ENCODE data around the gene RPN2. TPM values are rescaled to one million over a fixed set of nuclear protein-coding genes. Genes with fewer than 3 reads are reported as not detected.

RPN2 gene
- polyA plus RNA-seq, 1 experiment: 488 TPM

DNA sequence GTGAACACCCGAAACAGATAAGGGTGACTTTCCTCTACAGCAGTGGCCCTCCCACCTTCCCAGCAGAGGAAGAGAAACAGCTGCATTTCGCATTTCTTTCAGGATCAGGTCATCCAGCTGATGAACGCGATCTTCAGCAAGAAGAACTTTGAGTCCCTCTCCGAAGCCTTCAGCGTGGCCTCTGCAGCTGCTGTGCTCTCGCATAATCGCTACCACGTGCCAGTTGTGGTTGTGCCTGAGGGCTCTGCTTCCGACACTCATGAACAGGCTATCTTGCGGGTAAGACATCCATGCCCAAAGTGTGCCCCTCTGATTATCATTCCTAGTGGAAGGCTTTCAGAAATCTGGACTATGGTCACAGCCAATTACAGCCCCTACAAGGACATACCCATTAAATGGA lies 28.0 kb downstream of the RPN2 start:
- Histone ChIP-seq H3K4me3 (ENCODE audit: low read depth, low read length) (no peak overlapping the region), H3K9me3 (ENCODE audit: control insufficient read depth, insufficient read depth, low read length) (no peaks in the 10 kb centered on the region), H3K27ac (ENCODE audit: low read depth, low read length) (no peak overlapping the region), H3K27me3 (ENCODE audit: control insufficient read depth, insufficient read depth, low read length) (no peaks in the 10 kb centered on the region)
- no peak for DNase-seq (ENCODE audit: low read depth, low spot score)
- ChIA-PET POLR2A (no interaction called here), CTCF (interaction anchor here (1.2 kb wide), 1 partner anchor 12 kb away, joined by 4 read pairs; no protein-coding TSS in a partner anchor)
- TF ChIP-seq, protein P1, sequence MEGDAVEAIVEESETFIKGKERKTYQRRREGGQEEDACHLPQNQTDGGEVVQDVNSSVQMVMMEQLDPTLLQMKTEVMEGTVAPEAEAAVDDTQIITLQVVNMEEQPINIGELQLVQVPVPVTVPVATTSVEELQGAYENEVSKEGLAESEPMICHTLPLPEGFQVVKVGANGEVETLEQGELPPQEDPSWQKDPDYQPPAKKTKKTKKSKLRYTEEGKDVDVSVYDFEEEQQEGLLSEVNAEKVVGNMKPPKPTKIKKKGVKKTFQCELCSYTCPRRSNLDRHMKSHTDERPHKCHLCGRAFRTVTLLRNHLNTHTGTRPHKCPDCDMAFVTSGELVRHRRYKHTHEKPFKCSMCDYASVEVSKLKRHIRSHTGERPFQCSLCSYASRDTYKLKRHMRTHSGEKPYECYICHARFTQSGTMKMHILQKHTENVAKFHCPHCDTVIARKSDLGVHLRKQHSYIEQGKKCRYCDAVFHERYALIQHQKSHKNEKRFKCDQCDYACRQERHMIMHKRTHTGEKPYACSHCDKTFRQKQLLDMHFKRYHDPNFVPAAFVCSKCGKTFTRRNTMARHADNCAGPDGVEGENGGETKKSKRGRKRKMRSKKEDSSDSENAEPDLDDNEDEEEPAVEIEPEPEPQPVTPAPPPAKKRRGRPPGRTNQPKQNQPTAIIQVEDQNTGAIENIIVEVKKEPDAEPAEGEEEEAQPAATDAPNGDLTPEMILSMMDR (IDR thresholded peaks at IDR 0.05; ENCODE audit: low read depth, low read length): no peak

DNA sequence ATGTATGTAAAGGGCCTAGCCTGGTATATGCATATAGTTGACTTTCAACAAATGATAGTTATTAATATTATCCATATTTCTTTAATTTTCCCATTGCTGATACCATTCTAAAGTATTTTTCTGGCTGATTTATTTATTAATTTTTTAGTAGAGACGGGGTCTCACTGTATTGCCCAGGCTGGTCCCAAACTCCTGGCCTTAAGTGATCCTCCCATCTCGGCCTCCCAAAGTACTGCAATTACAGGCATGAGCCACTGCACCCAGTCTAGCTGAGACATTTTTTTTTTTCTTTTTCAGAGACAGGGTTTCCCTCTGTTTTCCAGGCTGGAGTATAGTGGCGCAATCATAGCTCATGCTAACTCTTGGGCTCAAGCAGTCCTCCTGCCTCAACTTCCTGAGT lies 30.1 kb downstream of the RPN2 start:
- Histone ChIP-seq H3K27ac (ENCODE audit: low read depth, low read length) (no peak overlapping the region), H3K9me3 (ENCODE audit: control insufficient read depth, insufficient read depth, low read length) (no peaks in the 10 kb centered on the region), H3K4me3 (ENCODE audit: low read depth, low read length) (no peak overlapping the region), H3K27me3 (ENCODE audit: control insufficient read depth, insufficient read depth, low read length) (no peaks in the 10 kb centered on the region)
- TF ChIP-seq, protein P1 (IDR thresholded peaks at IDR 0.05; ENCODE audit: low read depth, low read length): no peak
- ChIA-PET CTCF (interaction anchor here (1.1 kb wide), 1 partner anchor 14 kb away, joined by 3 read pairs; no protein-coding TSS in a partner anchor), POLR2A (no interaction called here)
- DNase-seq (ENCODE audit: low read depth, low spot score): no peak

DNA sequence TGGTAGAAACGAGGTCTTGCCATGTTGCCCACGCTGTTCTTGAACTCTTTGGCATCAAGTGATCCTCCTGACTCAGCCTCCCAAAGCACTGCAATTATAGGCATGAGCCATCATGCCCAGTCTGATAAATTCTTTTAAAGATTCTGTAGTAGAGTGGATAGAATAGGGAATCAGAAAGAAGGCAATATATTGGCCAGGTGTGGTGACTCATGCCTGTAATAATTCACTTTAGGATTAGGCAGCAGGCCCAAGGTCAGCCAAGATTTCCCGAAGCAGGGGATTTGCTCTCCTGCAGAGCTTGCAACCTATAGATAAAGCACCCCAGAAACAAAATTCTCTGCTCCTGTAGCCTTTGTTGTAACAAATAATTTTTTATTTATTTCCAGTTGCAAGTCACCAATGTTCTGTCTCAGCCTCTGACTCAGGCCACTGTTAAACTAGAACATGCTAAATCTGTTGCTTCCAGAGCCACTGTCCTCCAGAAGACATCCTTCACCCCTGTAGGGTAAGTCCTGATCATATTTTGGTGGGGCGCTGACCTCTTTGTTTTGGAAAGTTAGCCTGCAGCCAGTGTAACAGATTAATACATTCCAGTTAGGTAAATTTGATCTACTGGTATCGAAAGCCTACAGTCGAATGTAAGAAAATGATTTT lies 30.7 kb downstream of the RPN2 start:
- DNase-seq (ENCODE audit: low read depth, low spot score): no peak
- TF ChIP-seq, protein P1 (IDR thresholded peaks at IDR 0.05; ENCODE audit: low read depth, low read length): no peak
- ChIA-PET POLR2A (no interaction called here), CTCF (interaction anchor here (1.1 kb wide), 1 partner anchor 14 kb away, joined by 3 read pairs; no protein-coding TSS in a partner anchor)
- Histone ChIP-seq H3K27me3 (ENCODE audit: control insufficient read depth, insufficient read depth, low read length) (no peaks in the 10 kb centered on the region), H3K4me3 (ENCODE audit: low read depth, low read length) (no peak overlapping the region), H3K9me3 (ENCODE audit: control insufficient read depth, insufficient read depth, low read length) (no peaks in the 10 kb centered on the region), H3K27ac (ENCODE audit: low read depth, low read length) (no peak overlapping the region)

DNA sequence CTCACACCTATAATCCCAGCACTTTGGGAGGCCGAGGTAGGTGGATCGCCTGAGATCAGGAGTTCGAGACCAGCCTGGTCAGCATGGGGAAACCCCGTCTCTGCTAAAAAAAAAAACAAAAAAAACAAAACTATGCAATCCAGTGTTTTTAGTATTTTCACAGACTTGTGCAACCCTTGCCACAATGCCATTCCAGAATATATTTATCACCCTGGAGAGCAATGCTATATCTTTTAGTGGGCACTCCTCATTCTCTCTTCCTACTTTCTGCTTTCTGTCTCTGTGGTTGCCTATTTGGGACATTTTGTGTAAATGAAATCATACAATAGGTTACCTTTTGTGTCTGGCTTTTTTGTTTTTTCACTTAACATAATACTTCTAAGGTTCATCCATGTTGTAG lies 39.3 kb downstream of the RPN2 start:
- no peak for DNase-seq (ENCODE audit: low read depth, low spot score)
- TF ChIP-seq, protein P1 (IDR thresholded peaks at IDR 0.05; ENCODE audit: low read depth, low read length): no peak
- H3K27ac ChIP-seq (ENCODE audit: low read depth, low read length): no peak overlapping the region
- no peaks in the 10 kb centered on the region for H3K9me3 ChIP-seq (ENCODE audit: control insufficient read depth, insufficient read depth, low read length)
- CTCF ChIA-PET: interaction anchor here (1.0 kb wide), 1 partner anchor 316 kb away, joined by 5 read pairs; no protein-coding TSS in a partner anchor
- H3K4me3 ChIP-seq (ENCODE audit: low read depth, low read length): no peak overlapping the region
- H3K27me3 ChIP-seq (ENCODE audit: control insufficient read depth, insufficient read depth, low read length): no peaks in the 10 kb centered on the region
- POLR2A ChIA-PET: no interaction called here

DNA sequence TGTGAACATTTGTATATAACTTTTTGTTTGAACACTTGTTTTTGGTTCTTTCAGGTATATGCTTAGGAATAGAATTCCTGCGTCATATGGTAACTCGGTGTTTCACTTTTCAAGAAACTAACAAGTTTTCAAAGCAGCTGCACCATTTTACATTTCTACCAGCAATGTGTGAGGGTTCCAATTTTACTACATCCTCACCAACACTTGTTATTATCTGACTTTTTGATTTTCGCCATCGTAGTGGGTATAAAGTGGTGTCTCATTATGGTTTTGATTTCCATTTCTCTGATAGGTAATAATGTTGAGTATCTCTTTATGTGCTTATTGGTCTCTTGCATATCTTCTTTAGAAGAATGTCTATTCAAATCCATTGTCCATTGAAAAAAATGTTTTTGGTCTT lies 39.8 kb downstream of the RPN2 start:
- no peak overlapping the region for H3K27ac ChIP-seq (ENCODE audit: low read depth, low read length)
- H3K9me3 ChIP-seq (ENCODE audit: control insufficient read depth, insufficient read depth, low read length): no peaks in the 10 kb centered on the region
- ChIA-PET POLR2A (no interaction called here), CTCF (no interaction called here)
- TF ChIP-seq, protein P1 (IDR thresholded peaks at IDR 0.05; ENCODE audit: low read depth, low read length): no peak
- no peak overlapping the region for H3K4me3 ChIP-seq (ENCODE audit: low read depth, low read length)
- no peaks in the 10 kb centered on the region for H3K27me3 ChIP-seq (ENCODE audit: control insufficient read depth, insufficient read depth, low read length)
- no peak for DNase-seq (ENCODE audit: low read depth, low spot score)

Data from AG04450 (cell line).